ENCODE data around the gene ATP2C2.

DNA sequence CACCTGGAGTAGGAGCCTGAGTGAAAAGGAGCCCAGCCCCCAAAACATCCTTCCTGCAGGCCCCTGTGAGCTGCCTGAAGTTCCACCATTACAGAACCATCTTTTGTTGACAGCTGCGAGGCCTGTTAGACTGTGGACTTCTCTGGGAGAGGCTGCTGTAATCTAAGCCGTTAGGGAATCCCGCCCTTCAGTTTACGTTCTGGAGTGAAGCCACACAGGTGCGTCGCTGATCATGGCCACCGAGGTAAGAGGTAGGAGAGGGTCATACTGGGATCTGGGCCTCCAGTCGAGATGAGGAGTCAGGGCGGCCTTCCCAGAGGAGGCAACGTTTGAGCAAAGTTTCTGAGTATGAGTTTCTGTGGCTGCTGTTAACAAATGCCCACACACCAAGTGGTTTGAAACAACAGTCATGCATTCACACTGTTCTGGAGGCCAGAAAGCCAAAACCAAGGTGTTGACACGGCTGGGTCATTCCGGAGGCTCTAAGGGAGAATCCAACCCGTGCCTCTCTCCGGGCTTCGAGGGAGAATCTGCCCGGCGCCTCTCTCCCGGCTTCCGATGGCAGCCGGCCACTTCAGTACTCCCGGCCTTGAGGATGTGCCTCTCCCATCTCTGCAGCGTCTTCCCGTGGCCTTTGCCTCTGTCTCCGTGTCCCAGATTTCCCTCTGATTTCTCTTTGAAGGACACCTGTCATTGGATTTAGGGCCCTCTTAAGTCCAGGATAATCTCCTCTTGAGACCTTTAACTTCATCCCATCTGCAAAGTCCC is 26.6 kb upstream of the ATP2C2 start:
- TF ChIP-seq, protein P1, sequence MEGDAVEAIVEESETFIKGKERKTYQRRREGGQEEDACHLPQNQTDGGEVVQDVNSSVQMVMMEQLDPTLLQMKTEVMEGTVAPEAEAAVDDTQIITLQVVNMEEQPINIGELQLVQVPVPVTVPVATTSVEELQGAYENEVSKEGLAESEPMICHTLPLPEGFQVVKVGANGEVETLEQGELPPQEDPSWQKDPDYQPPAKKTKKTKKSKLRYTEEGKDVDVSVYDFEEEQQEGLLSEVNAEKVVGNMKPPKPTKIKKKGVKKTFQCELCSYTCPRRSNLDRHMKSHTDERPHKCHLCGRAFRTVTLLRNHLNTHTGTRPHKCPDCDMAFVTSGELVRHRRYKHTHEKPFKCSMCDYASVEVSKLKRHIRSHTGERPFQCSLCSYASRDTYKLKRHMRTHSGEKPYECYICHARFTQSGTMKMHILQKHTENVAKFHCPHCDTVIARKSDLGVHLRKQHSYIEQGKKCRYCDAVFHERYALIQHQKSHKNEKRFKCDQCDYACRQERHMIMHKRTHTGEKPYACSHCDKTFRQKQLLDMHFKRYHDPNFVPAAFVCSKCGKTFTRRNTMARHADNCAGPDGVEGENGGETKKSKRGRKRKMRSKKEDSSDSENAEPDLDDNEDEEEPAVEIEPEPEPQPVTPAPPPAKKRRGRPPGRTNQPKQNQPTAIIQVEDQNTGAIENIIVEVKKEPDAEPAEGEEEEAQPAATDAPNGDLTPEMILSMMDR (IDR thresholded peaks at IDR 0.05): no peak
- TF ChIP-seq POLR2A (IDR thresholded peaks at IDR 0.05): no peak
